Hematopoietic multipotent progenitor cell treated with erythropoietin and hydrocortisone succinate and interleukin-3 and kit ligand, for 17 days (in vitro differentiated cells): ENCODE measurements around the gene CIAPIN1.
"Not testable (repeated sequence)": the region's sequence is repeated elsewhere in the genome, so short reads cannot be mapped to it uniquely, and the experiment has no call there.

Source experiments
- DNase-seq: peaks from one replicate; pipeline ENCODE4 v3.0.0-alpha.2; 2015; ENCODE audit warnings: low spot score

The CIAPIN1 gene

GRCh38 chr16:57406881-57407280, 40.3 kb downstream of the CIAPIN1 start:
- DNase-seq: no peak

- no peak for DNase-seq
Measured at GRCh38 chr16:57405097-57405496, 42.1 kb downstream of the CIAPIN1 start.

- no peak for DNase-seq
Measured at GRCh38 chr16:57403965-57404817, 43.0 kb downstream of the CIAPIN1 start, which contains the start of gene CCL17. Gene CCL17, plus strand, starts transcription at chr16:57404767. Its CDS starts 9,166 bp downstream, at chr16:57413933.

GRCh38 chr16:57401943-57402640, 45.1 kb downstream of the CIAPIN1 start:
- DNase-seq: no peak

- DNase-seq: not testable (repeated sequence)
Measured at GRCh38 chr16:57397493-57397892, 49.7 kb downstream of the CIAPIN1 start.

GRCh38 chr16:57396786-57397185, 50.4 kb downstream of the CIAPIN1 start:
- no peak for DNase-seq

- no peak for DNase-seq
Measured at GRCh38 chr16:57395026-57395425, 52.2 kb downstream of the CIAPIN1 start.

- no peak for DNase-seq
Measured at GRCh38 chr16:57394444-57394843, 52.7 kb downstream of the CIAPIN1 start.

- DNase-seq: no peak
Measured at GRCh38 chr16:57392694-57393093, 54.5 kb downstream of the CIAPIN1 start.

- no peak for DNase-seq
Measured at GRCh38 chr16:57391708-57392107, 55.5 kb downstream of the CIAPIN1 start.

GRCh38 chr16:57391300-57391699, 55.9 kb downstream of the CIAPIN1 start:
- DNase-seq: no peak

- DNase-seq: no peak
Measured at GRCh38 chr16:57390636-57391295, 56.4 kb downstream of the CIAPIN1 start.

- no peak for DNase-seq
Measured at GRCh38 chr16:57389087-57389468, 58.1 kb downstream of the CIAPIN1 start.

- DNase-seq: no peak
Measured at GRCh38 chr16:57388359-57389086, 58.7 kb downstream of the CIAPIN1 start.

GRCh38 chr16:57387598-57388354, 59.4 kb downstream of the CIAPIN1 start:
- DNase-seq: no peak

- DNase-seq: no peak
Measured at GRCh38 chr16:57386381-57386951, 60.7 kb downstream of the CIAPIN1 start.

- no peak for DNase-seq
Measured at GRCh38 chr16:57385083-57385482, 62.1 kb downstream of the CIAPIN1 start.

- no peak for DNase-seq
Measured at GRCh38 chr16:57384248-57385070, 62.7 kb downstream of the CIAPIN1 start.

GRCh38 chr16:57383276-57384247, 63.6 kb downstream of the CIAPIN1 start:
- no peak for DNase-seq
